ENCODE data around the gene WASL.

- no peak for TF ChIP-seq ZNF671 (CRISPR knock-in tag; IDR thresholded peaks at IDR 0.05)
- no peak for TF ChIP-seq MAX (CRISPR knock-in tag; IDR thresholded peaks at IDR 0.05)
- no peak for TF ChIP-seq CTCF (IDR thresholded peaks at IDR 0.05)
- no peak for TF ChIP-seq OVOL2 (CRISPR knock-in tag; IDR thresholded peaks at IDR 0.05; ENCODE audit: borderline replicate concordance)
- TF ChIP-seq TEAD1 (CRISPR knock-in tag; IDR thresholded peaks at IDR 0.05), result no peak
- no peak for TF ChIP-seq NR2C2 (CRISPR knock-in tag; IDR thresholded peaks at IDR 0.05)
- TF ChIP-seq ETV6 (CRISPR knock-in tag; IDR thresholded peaks at IDR 0.05), result no peak
- TF ChIP-seq GABPB1 (CRISPR knock-in tag; IDR thresholded peaks at IDR 0.05), result no peak
- no peak for TF ChIP-seq FOXJ3 (CRISPR knock-in tag; IDR thresholded peaks at IDR 0.05; ENCODE audit: borderline replicate concordance)
- TF ChIP-seq USF2 (CRISPR knock-in tag; IDR thresholded peaks at IDR 0.05), result no peak
Observed at GRCh38 chr7:123796568-123796967, 47.8 kb upstream of the WASL start.
